Mesodermal cell (in vitro differentiated cells): ENCODE measurements around the gene TOM1L2.

Experiments
- H3K27ac ChIP-seq: 2 replicates; pipeline ENCODE4 v1.7.0; 2013; ENCODE audit warnings: mild to moderate bottlenecking, low read depth, low read length, moderate library complexity; ENCODE audit not compliant: severe bottlenecking
- H3K36me3 ChIP-seq: 2 replicates; pipeline ENCODE4 v1.7.1; 2013; ENCODE audit warnings: mild to moderate bottlenecking, low read length, moderate library complexity; ENCODE audit not compliant: control insufficient read depth, insufficient read depth
- H3K4me1 ChIP-seq: one replicate; pipeline ENCODE4 v1.7.1; 2013; ENCODE audit warnings: mild to moderate bottlenecking, low read length; ENCODE audit not compliant: insufficient read depth, control insufficient read depth, poor library complexity, severe bottlenecking
- H3K4me3 ChIP-seq: 2 replicates; pipeline ENCODE4 v1.7.0; 2013; ENCODE audit warnings: low read length, control low read depth, mild to moderate bottlenecking; ENCODE audit not compliant: insufficient read depth, poor library complexity, severe bottlenecking; ENCODE audit errors: extremely low read depth
- H3K9me3 ChIP-seq: 2 replicates; pipeline ENCODE4 v1.7.1; 2013; ENCODE audit warnings: mild to moderate bottlenecking, low read length, moderate library complexity; ENCODE audit not compliant: control insufficient read depth
- WGBS, 2 experiments: methylation state at CpG; one replicate each; pipeline ENCODE4 v1.1.5; 2013; ENCODE audit warnings: missing lambda C conversion rate in 2 of 2; ENCODE audit not compliant: insufficient coverage in 2 of 2; 5-methylcytosine and 5-hydroxymethylcytosine counted together

The TOM1L2 gene

GRCh38 chr17:17824119-17824782 is 147.9 kb downstream of the TOM1L2 start:
- WGBS, 2 experiments = 41 to 46% methylated on average over 7 to 9 of the region's 11 CpGs
- Histone ChIP-seq H3K4me3 (no peak overlapping the region), H3K4me1 (peaks cover 53% of the 10 kb centered on the region)

GRCh38 chr17:17823433-17824118 is 148.6 kb downstream of the TOM1L2 start:
- H3K4me1 ChIP-seq = peaks cover 53% of the 10 kb centered on the region
- H3K9me3 ChIP-seq = no peaks in the 10 kb centered on the region
- 2 to 3% methylated on average over 35 to 36 of the region's 69 CpGs for WGBS, 2 experiments
- H3K27ac ChIP-seq = peak overlapping the region; percentile 88
- peaks cover 45% of the 10 kb centered on the region for H3K36me3 ChIP-seq
- H3K4me3 ChIP-seq = peak overlapping the region; percentile 34

More at GRCh38 chr17:17824119-17824782, 147.9 kb downstream of the TOM1L2 start:
- Histone ChIP-seq H3K36me3 (peaks cover 39% of the 10 kb centered on the region), H3K9me3 (no peaks in the 10 kb centered on the region), H3K27ac (peak overlapping the region; percentile 88)

GRCh38 chr17:17822616-17823015 is 149.6 kb downstream of the TOM1L2 start:
- peaks cover 54% of the 10 kb centered on the region for H3K36me3 ChIP-seq
- H3K4me1 ChIP-seq = peaks cover 53% of the 10 kb centered on the region
- no peak overlapping the region for H3K27ac ChIP-seq
- H3K4me3 ChIP-seq = peak overlapping the region; percentile 34
- 90 to 93% methylated on average over 3 of the region's 3 CpGs for WGBS, 2 experiments
- H3K9me3 ChIP-seq = no peaks in the 10 kb centered on the region

GRCh38 chr17:17822189-17822588 is 150.0 kb downstream of the TOM1L2 start:
- peaks cover 53% of the 10 kb centered on the region for H3K4me1 ChIP-seq
- H3K4me3 ChIP-seq = no peak overlapping the region
- H3K36me3 ChIP-seq = peaks cover 55% of the 10 kb centered on the region
- 67 to 71% methylated on average over 1 of the region's 1 CpG for WGBS, 2 experiments
- H3K9me3 ChIP-seq = no peaks in the 10 kb centered on the region
- H3K27ac ChIP-seq = no peak overlapping the region

GRCh38 chr17:17820463-17821158 is 151.6 kb downstream of the TOM1L2 start:
- Histone ChIP-seq H3K4me3 (no peak overlapping the region), H3K27ac (no peak overlapping the region), H3K36me3 (peaks cover 61% of the 10 kb centered on the region), H3K9me3 (no peaks in the 10 kb centered on the region), H3K4me1 (peaks cover 53% of the 10 kb centered on the region)
- 97 to 100% methylated on average over 5 to 6 of the region's 7 CpGs for WGBS, 2 experiments

GRCh38 chr17:17820046-17820445 is 152.2 kb downstream of the TOM1L2 start:
- Histone ChIP-seq H3K36me3 (peaks cover 66% of the 10 kb centered on the region), H3K27ac (no peak overlapping the region)
- 93 to 95% methylated on average over 6 of the region's 10 CpGs for whole genome bisulfite sequencing, 2 experiments

GRCh38 chr17:17819561-17819995 is 152.6 kb downstream of the TOM1L2 start:
- Histone ChIP-seq H3K9me3 (no peaks in the 10 kb centered on the region), H3K4me1 (peaks cover 46% of the 10 kb centered on the region), H3K36me3 (peaks cover 71% of the 10 kb centered on the region), H3K27ac (no peak overlapping the region), H3K4me3 (no peak overlapping the region)
- 79 to 80% methylated on average over 9 to 11 of the region's 12 CpGs for WGBS, 2 experiments

More at GRCh38 chr17:17820046-17820445, 152.2 kb downstream of the TOM1L2 start:
- peaks cover 50% of the 10 kb centered on the region for H3K4me1 ChIP-seq
- no peaks in the 10 kb centered on the region for H3K9me3 ChIP-seq
- H3K4me3 ChIP-seq = no peak overlapping the region

- Histone ChIP-seq H3K4me3 (no peak overlapping the region), H3K27ac (no peak overlapping the region), H3K4me1 (peaks cover 41% of the 10 kb centered on the region), H3K36me3 (peaks cover 76% of the 10 kb centered on the region), H3K9me3 (no peaks in the 10 kb centered on the region)
- 93 to 99% methylated on average over 6 of the region's 12 CpGs for WGBS, 2 experiments
Measured at GRCh38 chr17:17819111-17819510, 153.1 kb downstream of the TOM1L2 start.

GRCh38 chr17:17818088-17818526 is 154.1 kb downstream of the TOM1L2 start:
- Histone ChIP-seq H3K27ac (no peak overlapping the region), H3K9me3 (no peaks in the 10 kb centered on the region), H3K36me3 (peaks cover 86% of the 10 kb centered on the region), H3K4me3 (no peak overlapping the region), H3K4me1 (peaks cover 36% of the 10 kb centered on the region)
- 83 to 86% methylated on average over 8 to 10 of the region's 10 CpGs for WGBS, 2 experiments

GRCh38 chr17:17817552-17817947 is 154.7 kb downstream of the TOM1L2 start:
- Histone ChIP-seq H3K4me3 (no peak overlapping the region), H3K4me1 (peaks cover 30% of the 10 kb centered on the region), H3K36me3 (peaks cover 88% of the 10 kb centered on the region), H3K9me3 (no peaks in the 10 kb centered on the region), H3K27ac (no peak overlapping the region)
- WGBS, 2 experiments = 95 to 96% methylated on average over 9 to 10 of the region's 10 CpGs
